GM19467 (cell line): ENCODE results near the gene ABHD12.
A peak's percentile ranks its signal among the peaks of the same experiment; 100 is the strongest.

ENCODE experiments used
- ATAC-seq: cut with Tn5 transposase; IDR thresholded peaks from one replicate; pipeline ENCODE4 v1.9.1; 2021; ENCODE audit warnings: mild to moderate bottlenecking, moderate library complexity; ENCODE audit not compliant: unreplicated experiment

The ABHD12 gene

DNA sequence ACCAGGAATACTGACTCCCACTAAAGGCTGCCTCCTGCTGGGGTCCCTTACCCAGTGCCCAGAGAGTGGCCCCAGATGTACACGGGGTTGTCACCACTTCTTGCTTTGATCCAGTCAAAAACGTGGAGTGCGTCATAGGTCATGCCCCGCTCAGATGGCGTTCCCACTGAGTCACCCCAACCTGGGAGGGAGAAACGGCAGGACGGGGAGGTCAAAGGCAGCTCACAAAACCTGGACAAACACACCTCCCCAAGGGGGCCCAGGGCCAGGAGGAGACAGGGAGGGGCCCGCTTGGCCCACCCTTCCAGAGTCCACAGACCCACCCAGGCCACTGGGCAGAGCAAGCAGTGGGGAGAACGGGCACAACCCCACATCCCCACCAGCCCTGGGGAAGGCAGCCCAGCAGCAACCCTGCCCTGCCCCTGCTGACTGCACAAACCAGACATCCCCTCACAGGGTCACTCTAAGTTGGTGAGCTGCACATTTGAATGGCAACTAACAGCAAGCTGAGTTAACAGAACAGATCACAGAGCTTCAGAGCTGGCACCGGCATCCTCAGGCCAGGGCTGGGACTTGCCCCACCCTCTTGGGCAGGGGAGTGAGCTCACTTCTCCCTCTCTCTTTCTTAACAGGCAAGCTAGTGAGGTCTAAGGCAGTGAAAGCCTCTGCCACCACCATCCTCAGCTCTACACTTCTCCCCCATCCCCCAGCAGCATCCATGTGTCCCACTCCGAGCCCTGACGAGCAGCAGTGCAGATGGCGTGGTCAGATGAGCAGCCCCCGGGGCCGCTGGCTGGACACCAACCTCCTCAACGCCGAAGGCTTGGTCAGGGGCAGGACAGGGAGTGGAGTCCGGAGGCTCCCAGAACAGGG is 81.0 kb downstream of the ABHD12 start:
- no peak for ATAC-seq

DNA sequence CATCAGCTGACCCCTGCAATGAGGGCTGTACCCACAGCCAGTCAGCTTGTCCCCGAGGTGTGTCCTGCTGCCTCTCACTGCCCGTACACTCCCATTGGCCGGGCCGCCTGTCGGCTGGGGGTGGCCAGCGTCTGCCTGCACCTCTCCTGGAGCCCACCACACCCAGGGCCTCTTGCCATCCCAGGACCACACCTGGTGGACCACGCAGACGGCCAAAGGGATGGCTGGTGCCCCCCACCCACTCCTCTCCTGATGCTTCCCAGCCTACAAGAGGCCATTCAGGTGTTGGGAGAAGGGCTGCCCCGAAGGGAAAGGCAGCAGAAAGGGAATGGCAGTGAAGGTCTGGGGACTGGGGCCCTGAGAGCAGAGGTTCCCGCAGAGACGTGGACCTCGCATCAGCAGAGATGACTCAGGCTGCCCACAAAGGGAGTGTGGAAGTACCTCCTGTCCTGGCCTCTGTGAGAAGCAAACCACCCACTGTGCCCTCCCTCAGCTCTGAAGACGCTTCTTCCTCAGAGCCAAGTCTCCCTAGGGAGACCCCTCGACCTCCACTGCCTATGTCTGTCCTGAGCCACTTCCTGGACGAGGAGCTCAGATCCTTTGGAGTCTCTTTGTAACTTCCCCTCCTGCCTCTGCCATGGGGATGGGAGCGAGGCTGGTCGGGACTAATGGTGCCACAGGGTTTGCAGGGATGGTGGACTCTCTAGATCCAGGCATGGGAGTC is 81.8 kb downstream of the ABHD12 start:
- ATAC-seq = no peak

DNA sequence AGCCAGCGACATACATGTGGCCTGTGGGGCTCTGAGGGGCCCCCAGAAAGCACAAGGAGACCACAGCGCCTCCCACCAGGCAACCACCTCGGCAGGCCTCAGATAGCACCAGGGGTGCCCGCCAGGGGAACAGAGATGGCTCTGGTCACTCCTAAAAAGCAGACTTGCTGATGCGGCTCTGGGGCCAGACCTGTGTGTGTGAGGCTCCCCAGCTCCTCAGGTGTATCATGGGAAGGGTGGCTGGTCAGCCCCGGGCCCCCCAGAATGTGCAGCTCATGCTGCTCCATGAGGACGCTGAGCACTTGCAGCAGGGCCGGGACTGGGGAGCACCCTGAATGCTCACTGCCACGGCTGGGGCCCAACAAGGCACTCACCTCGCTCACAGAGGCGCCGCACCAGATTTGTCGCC is 82.5 kb downstream of the ABHD12 start:
- ATAC-seq = no peak

DNA sequence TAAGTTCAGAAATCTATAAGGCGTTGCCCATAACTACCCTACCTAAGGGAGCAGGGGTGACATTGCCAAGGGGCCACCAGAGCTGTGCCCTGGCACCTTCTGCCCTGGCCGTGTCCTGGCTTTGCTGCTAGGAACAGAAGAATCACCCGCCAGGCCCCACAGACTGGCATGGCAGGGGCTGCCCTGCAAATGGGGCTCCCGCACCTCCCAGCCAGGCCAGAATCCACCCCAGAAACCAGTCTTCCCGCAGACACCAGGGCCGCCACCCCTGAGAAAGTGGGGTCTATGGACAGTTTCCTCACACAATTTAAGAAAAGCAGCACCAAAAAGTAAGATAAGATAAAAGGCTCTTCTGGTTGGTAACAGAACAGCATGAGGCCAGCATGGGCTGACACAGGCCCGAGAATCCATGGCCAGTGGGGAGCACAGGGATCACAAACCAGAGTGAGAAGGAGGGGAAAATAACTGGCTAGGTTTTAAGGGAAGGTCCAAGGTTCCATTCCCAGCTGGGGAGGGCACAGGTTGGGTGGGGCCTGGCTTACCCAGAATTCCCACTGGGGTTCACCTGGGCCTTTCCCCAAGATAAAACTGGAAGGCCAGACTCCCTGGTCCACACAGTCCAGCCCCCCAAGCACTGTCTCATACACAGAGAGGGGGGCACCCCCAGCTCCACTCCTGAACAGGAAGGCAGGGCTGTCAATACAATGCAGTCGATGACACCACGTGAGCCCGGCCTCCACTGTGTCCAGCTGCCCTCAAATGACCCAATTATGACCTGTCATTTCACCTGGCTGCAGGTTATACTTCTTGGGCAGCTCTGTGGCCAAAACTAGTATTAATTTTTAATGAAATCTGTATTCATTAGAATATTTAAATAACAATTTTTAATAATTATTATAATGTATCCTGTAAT is 83.4 kb downstream of the ABHD12 start:
- ATAC-seq = no peak

DNA sequence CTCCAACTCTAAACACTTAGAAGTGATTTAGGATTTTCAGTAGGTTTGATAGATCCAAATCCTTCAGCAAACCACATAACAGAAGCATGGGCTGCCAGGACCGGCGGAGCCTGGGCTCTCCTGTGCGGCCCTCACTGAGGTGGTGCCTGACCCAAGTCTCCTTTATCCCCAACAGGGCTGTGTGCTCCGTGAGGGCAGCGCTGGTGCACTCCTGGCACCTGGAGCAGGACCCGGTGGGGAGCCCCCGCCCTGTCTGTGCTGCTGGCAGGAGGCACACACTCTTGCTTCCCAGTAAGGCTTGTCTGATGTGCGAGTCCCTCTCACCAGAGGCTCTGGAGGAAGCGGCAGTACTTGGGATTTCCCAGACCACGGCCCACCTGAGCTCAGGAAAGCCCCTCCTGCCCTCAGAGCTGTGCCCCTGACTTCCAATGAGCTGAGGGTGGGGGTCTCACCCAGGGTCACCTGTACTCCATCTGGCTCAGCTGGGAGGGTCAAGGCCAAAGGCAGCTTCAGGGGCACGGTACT is 86.5 kb downstream of the ABHD12 start:
- ATAC-seq = no peak

DNA sequence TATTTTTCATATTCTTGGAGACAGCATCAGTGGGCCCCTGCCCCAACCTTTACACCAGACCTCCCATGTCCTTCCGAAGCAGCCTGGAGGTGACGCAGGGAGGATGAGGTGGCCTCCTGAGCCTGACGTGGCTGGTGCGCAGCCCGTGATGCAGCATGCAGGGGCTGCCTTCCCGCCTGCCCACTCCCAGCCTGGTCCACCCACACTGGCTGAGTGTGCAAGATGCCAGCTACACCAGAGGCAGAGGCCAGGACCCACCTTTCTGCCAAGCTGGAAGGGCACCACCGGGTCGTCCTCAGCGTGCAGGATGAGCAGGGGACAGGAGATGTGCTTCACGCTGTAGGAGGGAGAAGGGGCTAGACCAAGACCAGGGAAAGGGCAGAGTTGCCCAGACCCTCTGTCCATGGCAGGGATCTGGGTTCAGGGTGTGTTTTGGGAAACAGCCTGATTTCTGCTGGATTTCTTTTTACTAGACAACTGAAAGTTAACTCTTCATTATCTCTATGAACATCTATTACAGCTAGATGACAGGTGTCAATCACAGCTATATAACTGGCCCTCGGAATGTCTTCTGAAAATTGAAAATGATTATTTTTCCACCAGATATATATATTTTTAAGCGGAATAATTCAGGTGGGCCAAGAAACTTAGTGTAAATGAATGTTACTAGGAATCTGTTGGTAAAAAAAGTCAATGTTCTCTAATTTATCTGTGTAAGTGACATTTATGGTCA is 87.2 kb downstream of the ABHD12 start:
- no peak for ATAC-seq

DNA sequence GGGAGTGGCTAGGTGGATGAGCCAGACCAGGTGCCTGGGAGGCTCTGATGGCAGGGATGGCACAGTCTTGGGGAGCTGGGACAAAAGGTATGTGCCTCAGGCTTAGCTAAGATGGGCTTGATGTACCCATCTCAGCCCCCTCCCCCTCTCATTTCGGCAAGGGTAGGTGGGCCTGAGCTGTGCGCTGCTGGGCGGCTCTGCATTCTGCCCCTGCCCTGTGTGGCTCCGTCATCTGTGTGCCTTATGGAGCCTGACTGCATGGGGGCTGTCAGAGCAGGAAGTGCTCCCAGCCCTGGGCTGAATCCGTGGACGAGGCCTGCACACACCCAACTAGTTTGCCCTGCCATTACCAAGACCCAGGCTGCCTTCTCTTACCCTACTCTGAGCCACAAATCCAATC is 88.0 kb downstream of the ABHD12 start:
- ATAC-seq = no peak

DNA sequence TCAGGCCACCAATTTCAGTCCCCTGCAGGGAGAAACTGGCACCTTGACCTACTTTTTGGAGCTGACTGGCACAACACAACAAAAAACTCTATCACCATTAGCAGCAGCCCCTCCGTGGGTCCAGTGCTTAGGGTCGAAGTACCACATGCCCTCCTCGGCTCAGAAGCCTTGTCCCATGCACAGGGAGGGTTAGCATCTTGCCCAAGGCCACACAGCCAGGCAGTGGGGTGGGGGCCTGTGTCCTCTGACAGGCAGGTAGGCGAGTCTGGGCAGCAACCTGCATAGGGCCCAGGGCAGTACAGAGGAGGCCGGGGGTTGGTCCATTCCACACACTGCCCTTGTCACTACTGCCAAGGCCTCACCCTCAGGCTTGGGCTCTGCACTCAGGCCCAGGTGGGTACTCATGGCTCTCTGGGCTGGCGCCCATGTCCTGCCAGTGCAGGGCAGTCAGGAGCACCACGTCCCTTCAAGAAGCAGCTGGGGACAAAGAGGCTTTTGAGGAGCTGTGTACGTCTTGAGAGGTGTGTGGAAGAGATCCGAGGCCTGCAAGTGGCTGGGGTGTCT is 89.2 kb downstream of the ABHD12 start:
- ATAC-seq = no peak

DNA sequence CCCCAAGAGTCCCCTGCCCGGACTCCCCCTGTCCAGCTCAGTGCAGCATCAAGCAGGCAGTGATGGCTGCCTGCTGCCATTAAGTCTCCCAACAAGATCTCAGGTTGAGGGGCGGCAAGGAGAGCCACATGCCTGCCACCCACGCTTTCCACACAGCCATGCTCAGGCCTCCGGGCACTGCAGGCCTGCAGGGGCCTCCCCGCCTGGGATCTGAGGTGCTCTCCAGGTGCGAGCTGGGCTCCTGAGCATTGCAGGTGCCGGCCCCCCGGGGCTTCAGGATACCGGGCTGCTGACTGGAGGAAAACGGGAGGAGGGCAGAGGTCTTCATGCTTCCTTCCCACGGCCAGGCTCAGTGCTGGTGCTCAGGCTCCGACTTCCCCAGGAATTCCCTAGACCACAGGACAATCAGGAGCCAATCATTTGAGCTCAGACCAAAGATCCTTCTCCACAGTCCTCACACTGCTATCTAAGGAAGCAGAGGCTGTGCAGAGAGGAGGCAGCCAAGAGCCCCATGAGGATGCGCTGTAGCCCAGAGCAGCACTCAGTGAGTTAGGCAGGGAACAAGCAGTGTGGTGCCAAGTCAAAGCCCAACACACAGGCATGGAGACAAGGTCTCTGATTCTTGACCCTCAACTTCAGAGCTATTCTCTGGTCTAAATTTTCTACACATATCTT is 90.0 kb downstream of the ABHD12 start:
- ATAC-seq = no peak

DNA sequence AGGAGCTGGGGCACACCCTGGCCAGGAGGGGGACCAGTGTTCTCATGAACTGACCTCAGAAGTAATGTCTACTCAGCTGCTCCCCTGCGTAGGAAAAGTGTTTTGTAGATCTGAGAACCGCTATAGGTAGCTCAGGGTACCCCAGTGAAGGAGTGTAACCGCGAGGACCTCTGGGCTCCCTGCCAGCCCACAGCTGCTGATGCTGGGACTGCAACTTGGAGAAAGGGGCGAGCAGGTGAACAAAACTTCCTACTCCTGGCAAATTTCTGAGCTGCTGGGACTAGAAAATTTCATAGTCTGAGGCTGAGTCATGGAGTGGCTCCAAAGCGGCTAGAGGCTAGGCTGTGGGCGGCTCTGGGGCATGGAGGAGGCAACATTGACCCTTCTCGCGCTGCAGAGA is 90.8 kb downstream of the ABHD12 start:
- no peak for ATAC-seq

GRCh38 chr20:25297141-25297905 is 93.3 kb downstream of the ABHD12 start:
- peak; percentile 48 for ATAC-seq

DNA sequence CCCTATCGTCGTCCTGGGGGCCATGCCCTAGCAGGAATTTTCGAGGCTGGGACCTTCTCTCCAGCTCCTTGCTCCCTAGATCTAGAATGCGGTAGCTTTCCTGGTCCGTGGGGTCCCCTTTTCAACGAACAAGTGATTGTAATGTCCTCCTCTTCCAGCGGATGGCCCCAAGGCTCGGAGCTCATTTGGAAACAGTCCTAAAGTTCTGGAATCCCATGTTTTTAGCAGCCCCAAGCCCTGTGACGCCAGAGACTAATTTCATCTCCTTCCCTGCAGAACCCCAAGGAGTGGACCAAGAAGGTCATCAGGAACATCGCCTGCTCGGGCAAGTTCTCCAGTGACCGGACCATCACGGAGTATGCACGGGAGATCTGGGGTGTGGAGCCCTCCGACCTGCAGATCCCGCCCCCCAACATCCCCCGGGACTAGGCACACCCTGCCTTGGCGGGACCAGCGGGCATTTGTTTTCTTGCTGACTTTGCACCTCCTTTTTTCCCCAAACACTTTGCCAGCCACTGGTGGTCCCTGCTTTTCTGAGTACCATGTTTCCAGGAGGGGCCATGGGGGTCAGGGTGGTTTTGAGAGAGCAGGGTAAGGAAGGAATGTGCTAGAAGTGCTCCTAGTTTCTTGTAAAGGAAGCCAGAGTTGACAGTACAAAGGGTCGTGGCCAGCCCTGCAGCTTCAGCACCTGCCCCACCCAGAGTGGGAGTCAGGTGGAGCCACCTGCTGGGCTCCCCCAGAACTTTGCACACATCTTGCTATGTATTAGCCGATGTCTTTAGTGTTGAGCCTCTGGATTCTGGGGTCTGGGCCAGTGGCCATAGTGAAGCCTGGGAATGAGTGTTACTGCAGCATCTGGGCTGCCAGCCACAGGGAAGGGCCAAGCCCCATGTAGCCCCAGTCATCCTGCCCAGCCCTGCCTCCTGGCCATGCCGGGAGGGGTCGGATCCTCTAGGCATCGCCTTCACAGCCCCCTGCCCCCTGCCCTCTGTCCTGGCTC is 94.2 kb downstream of the ABHD12 start:
- peak; percentile 31 for ATAC-seq

DNA sequence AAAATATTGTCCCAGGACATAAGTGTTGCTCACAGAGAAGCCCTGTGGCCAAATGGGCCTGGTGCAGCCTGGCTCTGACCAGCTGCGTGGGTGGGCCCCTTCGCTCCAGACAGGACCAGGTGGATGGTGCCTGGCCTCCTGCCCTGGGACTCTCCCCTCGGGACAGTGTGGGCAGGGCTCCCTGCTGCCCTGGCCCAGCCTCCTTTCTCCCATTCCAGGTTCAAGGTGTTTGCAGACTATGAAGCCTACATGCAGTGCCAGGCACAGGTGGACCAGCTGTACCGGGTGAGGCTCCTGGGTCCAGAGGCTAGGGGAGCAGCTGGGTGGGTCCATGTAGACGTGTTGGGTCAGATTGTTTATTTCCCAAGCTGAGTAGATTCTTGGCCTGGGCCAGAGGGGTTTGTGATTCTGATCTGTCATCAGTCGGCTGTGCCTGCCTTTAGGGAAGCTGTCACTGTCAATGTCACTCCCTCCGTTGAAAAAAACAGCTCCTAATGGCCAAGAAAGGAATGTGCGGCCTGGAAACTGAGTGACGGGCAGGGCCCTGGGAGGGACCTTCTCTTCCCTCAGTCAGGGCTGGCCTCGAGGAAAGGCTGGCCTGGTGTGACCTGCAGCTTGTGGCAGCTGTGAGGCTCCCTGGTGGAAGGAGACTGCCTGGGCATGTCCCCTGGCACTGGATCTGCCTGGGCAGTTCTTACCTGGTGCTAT is 95.1 kb downstream of the ABHD12 start:
- ATAC-seq = no peak

- ATAC-seq = no peak
Observed at GRCh38 chr20:25294459-25295385, 95.9 kb downstream of the ABHD12 start.

DNA sequence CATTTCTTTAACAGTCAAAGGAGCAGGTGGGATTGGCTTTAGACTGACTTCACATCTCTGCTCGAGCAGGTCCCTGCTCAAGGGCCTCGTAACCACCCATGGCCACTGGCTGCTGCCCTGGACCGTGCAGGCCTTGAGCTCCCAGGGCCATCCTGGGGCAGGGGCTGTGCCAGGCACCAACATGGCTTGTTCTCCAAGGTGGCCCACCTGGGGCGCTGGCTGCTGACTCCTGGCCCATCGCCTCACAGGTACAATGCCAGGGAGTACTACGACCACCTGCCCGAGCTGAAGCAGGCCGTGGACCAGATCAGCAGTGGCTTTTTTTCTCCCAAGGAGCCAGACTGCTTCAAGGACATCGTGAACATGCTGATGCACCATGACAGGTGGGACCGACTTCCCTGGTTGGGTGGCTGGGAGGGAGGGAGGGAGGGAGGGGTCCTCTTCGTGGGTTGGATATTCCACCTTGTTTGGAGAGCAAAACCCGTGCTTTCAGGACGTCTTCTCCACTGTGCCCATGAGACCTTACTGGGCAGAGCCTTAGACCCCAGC is 96.7 kb downstream of the ABHD12 start:
- ATAC-seq = no peak
